Hepatocyte (in vitro differentiated cells): ENCODE results near the gene LMAN2L. TPM values are rescaled to one million over a fixed set of nuclear protein-coding genes. Genes with fewer than 3 reads are reported as not detected.

ENCODE experiments used
- DNase-seq: peaks from one replicate; pipeline ENCODE4 v3.0.0-alpha.2; 2016; ENCODE audit warnings: low spot score
- H2AFZ ChIP-seq: fragments of 200-600 bp; sonication (generic); 2 replicates; pipeline ENCODE4 v1.6.0; 2016; ENCODE audit warnings: antibody characterized with exemption, mild to moderate bottlenecking
- H3K27ac ChIP-seq: fragments of 200-600 bp; sonication (generic); 2 replicates; pipeline ENCODE4 v1.5.1; 2016; ENCODE audit warnings: mild to moderate bottlenecking
- H3K27me3 ChIP-seq: fragments of 200-600 bp; sonication (generic); 2 replicates; pipeline ENCODE4 v1.6.1; 2016
- H3K36me3 ChIP-seq: fragments of 200-600 bp; sonication (generic); replicated peaks from 2 replicates; pipeline ENCODE4 v1.5.1; 2016; ENCODE audit warnings: low read depth; ENCODE audit not compliant: insufficient read depth
- H3K4me1 ChIP-seq: fragments of 200-600 bp; sonication (generic); 2 replicates; pipeline ENCODE4 v1.5.1; 2016; ENCODE audit warnings: mild to moderate bottlenecking, moderate library complexity; ENCODE audit not compliant: insufficient read depth
- H3K4me2 ChIP-seq: fragments of 200-600 bp; sonication (generic); 2 replicates; pipeline ENCODE4 v1.6.0; 2016
- H3K4me3 ChIP-seq: fragments of 200-600 bp; sonication (generic); 2 replicates; pipeline ENCODE4 v1.5.1; 2016; ENCODE audit warnings: mild to moderate bottlenecking
- H3K79me2 ChIP-seq: fragments of 200-600 bp; sonication (generic); 2 replicates; pipeline ENCODE4 v1.6.0; 2017; ENCODE audit warnings: mild to moderate bottlenecking
- H3K9me2 ChIP-seq: fragments of 200-600 bp; sonication (generic); replicated peaks from 2 replicates; pipeline ENCODE4 v1.6.0; 2017; ENCODE audit warnings: mild to moderate bottlenecking; ENCODE audit not compliant: insufficient read depth
- H3K9me3 ChIP-seq: fragments of 200-600 bp; sonication (generic); 2 replicates; pipeline ENCODE4 v1.5.1; 2016; ENCODE audit warnings: low read depth, mild to moderate bottlenecking
- H4K20me1 ChIP-seq: fragments of 200-600 bp; sonication (generic); 2 replicates; pipeline ENCODE4 v1.6.0; 2016; ENCODE audit warnings: mild to moderate bottlenecking; ENCODE audit not compliant: insufficient read depth, poor library complexity, severe bottlenecking
- EZH2 ChIP-seq: fragments of 200-600 bp; sonication (generic); IDR thresholded peaks from 2 replicates; pipeline ENCODE4 v1.6.1; 2016; ENCODE audit warnings: antibody characterized with exemption, mild to moderate bottlenecking, borderline replicate concordance
- EZH2phosphoT487 ChIP-seq: fragments of 200-600 bp; sonication (generic); IDR thresholded peaks from one replicate; pipeline ENCODE4 v1.6.1; 2018; ENCODE audit warnings: antibody characterized with exemption, mild to moderate bottlenecking, low read depth, moderate library complexity; ENCODE audit not compliant: unreplicated experiment, severe bottlenecking
- WGBS: methylation state at CpG from one replicate; pipeline ENCODE4 v1.1.6; 2016; ENCODE audit warnings: low lambda C conversion rate; ENCODE audit errors: missing lambda C conversion rate; 5-methylcytosine and 5-hydroxymethylcytosine counted together
- polyA plus RNA-seq: library from polyadenylated mRNA; unstranded; fragments of >200 nt; fragmentation: Nextera tagmentation; extraction: Ambion mirVana; gene quantifications from 2 replicates; pipeline ENCODE4 v1.2.1, GENCODE V29; 2016
- total RNA-seq: library from RNA; depleted of rRNA; stranded (reverse); fragments of >200 nt; gene quantifications from 2 replicates; pipeline ENCODE4 v1.2.3, GENCODE V29; 2014
- TF ChIP-seq, protein P1 (sequence below): fragments of 200-600 bp; sonication (generic); IDR thresholded peaks from 2 replicates; pipeline ENCODE4 v1.5.1; 2016; ENCODE audit warnings: antibody characterized with exemption, mild to moderate bottlenecking; ENCODE audit not compliant: poor library complexity

LMAN2L gene
- total and polyA plus RNA-seq, 2 experiments from 2014 or later: 35.6 to 46.7 TPM

DNA sequence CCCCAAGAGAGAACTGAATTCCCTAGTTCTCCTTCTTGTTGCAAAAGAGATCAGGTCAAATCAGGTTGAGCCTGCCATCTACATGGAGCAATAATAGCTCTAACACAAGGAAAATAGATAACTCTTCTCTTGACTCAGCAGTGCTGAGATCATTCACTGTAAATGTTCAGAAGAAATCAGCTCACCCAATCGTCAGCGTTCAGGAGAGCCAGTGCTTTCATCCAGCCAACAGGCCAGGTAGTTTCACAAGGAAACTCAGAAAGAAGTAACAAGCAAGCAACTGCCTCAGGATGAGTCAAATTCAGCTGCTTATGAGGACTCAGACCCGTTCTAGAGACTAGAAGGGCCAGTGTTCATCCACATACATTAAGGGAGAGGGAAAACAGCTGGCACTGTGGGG, 5.9 kb downstream of the LMAN2L start:
- Histone ChIP-seq H3K9me2 (no peaks in the 10 kb centered on the region), H3K4me1 (peaks cover 9% of the 10 kb centered on the region), H3K27ac (no peak overlapping the region), H3K9me3 (no peaks in the 10 kb centered on the region), H4K20me1 (no peaks in the 10 kb centered on the region), H3K4me3 (no peak overlapping the region), H3K4me2 (no peak overlapping the region), H3K79me2 (peaks cover 31% of the 10 kb centered on the region), H2AFZ (no peak overlapping the region), H3K36me3 (no peaks in the 10 kb centered on the region), H3K27me3 (no peaks in the 10 kb centered on the region)
- DNase-seq: no peak
- WGBS: 93% methylated on average over 3 of the region's 3 CpGs
- no peak for TF ChIP-seq EZH2phosphoT487
- no peak for TF ChIP-seq EZH2
- TF ChIP-seq, protein P1, sequence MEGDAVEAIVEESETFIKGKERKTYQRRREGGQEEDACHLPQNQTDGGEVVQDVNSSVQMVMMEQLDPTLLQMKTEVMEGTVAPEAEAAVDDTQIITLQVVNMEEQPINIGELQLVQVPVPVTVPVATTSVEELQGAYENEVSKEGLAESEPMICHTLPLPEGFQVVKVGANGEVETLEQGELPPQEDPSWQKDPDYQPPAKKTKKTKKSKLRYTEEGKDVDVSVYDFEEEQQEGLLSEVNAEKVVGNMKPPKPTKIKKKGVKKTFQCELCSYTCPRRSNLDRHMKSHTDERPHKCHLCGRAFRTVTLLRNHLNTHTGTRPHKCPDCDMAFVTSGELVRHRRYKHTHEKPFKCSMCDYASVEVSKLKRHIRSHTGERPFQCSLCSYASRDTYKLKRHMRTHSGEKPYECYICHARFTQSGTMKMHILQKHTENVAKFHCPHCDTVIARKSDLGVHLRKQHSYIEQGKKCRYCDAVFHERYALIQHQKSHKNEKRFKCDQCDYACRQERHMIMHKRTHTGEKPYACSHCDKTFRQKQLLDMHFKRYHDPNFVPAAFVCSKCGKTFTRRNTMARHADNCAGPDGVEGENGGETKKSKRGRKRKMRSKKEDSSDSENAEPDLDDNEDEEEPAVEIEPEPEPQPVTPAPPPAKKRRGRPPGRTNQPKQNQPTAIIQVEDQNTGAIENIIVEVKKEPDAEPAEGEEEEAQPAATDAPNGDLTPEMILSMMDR: no peak

DNA sequence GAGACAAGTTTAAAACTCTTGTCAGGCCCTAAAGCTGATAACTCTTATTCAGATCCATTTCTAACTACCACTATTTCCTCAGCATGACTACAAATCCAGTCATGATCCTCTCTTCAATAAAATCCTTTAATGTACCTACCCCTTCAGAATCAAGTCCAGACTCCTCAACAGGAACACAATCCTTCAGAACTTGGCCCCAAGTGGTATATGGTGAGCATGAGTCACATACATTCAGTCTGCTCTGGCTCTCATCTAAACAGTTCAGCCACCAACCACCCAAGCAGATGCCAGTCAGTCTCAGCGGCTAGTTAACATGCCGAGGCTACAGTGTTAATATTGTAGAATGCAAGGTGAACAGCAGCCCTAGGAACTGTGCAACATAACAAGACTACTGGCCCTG, 9.7 kb downstream of the LMAN2L start:
- 91% methylated on average over 2 of the region's 2 CpGs for WGBS
- Histone ChIP-seq H3K27me3 (no peaks in the 10 kb centered on the region), H3K4me3 (no peak overlapping the region), H3K79me2 (no peaks in the 10 kb centered on the region), H2AFZ (no peak overlapping the region), H3K36me3 (no peaks in the 10 kb centered on the region), H3K4me2 (no peak overlapping the region), H4K20me1 (no peaks in the 10 kb centered on the region), H3K9me2 (no peaks in the 10 kb centered on the region), H3K4me1 (no peaks in the 10 kb centered on the region), H3K27ac (no peak overlapping the region), H3K9me3 (no peaks in the 10 kb centered on the region)
- no peak for DNase-seq
- TF ChIP-seq EZH2 (no peak), EZH2phosphoT487 (no peak)
- TF ChIP-seq, protein P1: no peak

DNA sequence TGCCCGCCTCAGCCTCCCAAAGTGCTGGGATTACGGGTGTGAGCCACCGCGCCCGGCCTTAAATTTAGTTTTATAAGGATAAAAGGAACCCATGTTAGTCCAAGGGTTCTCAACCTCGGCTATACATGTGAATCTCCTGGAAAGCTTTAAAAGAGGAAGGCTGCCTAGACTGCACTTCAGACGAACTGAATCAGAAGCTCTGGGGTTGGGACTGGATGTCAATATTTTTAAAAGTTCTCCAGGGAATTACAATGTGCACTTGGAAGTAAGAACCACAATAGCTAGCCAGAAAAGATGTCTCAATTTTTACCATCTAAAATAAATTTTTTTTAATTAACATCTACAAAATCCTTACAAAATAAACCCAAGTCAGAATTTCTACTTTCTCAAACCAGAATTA, 10.1 kb downstream of the LMAN2L start:
- Histone ChIP-seq H2AFZ (no peak overlapping the region), H3K4me2 (no peak overlapping the region)

More for the DNA sequence above, 10.1 kb downstream of the LMAN2L start:
- no peak for DNase-seq
- no peak overlapping the region for H3K27ac ChIP-seq
- no peaks in the 10 kb centered on the region for H3K36me3 ChIP-seq
- WGBS: 96% methylated on average over 7 of the region's 7 CpGs
- no peaks in the 10 kb centered on the region for H3K9me3 ChIP-seq
- no peaks in the 10 kb centered on the region for H3K27me3 ChIP-seq
- H3K4me3 ChIP-seq: no peak overlapping the region
- no peaks in the 10 kb centered on the region for H4K20me1 ChIP-seq
- H3K79me2 ChIP-seq: no peaks in the 10 kb centered on the region
- H3K4me1 ChIP-seq: no peaks in the 10 kb centered on the region
- TF ChIP-seq EZH2phosphoT487: no peak
- no peak for TF ChIP-seq EZH2
- TF ChIP-seq, protein P1: no peak
- H3K9me2 ChIP-seq: no peaks in the 10 kb centered on the region
